Mesenteric fat pad (tissue), 1 donor: Measurements from ENCODE around the gene BRD4. TPM values are rescaled to one million over a fixed set of nuclear protein-coding genes. Genes with fewer than 3 reads are reported as not detected.
"Not testable (repeated sequence)": the region's sequence is repeated elsewhere in the genome, so short reads cannot be mapped to it uniquely, and the experiment has no call there.

Experiments
- DNase-seq: peaks from one replicate; pipeline ENCODE4 v3.0.0-alpha.2; 2020; ENCODE audit warnings: low spot score
- long read RNA-seq: library from polyadenylated mRNA; unstranded; transcript quantifications from one replicate; pipeline ENCODE4 v2.0.0, GENCODE V29; 2020
- total RNA-seq: library from RNA; stranded (reverse); fragmentation: NEBNext Ultra II Directional; extraction: Animal tissue kit (Norgen Biotek cat#: 25700); gene quantifications from one replicate; pipeline ENCODE4 v1.2.1, GENCODE V29; 2021
- donor health status: DM: yes; HTN: yes; CAD: no.

Gene BRD4
- 96.3 TPM for total RNA-seq
- long read RNA-seq, partial matches to known transcripts: 13 of 36 reads
- long read RNA-seq, other reads (novel, unspliced or antisense): 21 of 36 reads

- DNase-seq: peak; percentile 94
Observed at GRCh38 chr19:15332311-15332996, at the start of gene BRD4. Gene BRD4 (minus strand): TSS chr19:15332539. CDS start chr19:15273099, 59,440 bp downstream.

DNA sequence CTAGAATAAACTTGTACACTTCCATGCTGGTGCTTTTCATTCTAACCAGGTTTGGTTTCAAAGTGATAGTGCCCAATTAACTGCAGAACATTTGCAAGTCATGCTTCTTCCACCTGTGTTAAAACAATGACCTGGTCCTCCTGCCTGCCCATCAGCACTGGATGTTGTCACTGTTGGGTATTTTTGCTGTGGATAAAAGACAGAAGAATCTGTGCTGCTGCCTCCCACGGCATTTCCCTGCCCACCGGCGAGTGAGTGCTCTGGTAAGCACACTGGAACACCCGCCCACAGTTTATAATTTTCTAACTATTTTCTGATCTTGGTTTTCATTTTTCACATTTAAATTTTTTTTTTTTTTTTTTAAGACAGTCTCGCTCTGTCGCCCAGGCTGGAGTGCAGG, 49.5 kb upstream of the BRD4 start:
- no peak for DNase-seq

DNA sequence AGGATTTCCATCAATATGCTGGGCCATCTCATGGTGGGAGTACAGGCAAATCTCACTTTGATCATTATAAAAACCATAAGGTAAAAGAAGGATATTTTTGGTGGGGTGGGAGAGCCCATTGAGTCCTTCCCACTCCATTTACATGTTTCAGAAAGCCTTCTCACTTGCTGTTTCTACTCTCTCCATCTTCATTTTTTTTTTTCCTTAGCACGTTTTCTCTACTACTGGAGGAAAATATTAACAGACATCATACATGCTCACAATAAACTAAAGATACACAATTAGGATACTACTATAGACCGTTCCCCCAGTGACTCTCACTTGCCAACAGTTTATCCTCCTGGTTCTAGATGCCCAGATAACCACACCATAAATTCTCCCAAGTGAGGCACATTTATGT, 49.1 kb upstream of the BRD4 start:
- DNase-seq: no peak

- DNase-seq: no peak
Observed at GRCh38 chr19:15379999-15380647, 47.8 kb upstream of the BRD4 start.

DNA sequence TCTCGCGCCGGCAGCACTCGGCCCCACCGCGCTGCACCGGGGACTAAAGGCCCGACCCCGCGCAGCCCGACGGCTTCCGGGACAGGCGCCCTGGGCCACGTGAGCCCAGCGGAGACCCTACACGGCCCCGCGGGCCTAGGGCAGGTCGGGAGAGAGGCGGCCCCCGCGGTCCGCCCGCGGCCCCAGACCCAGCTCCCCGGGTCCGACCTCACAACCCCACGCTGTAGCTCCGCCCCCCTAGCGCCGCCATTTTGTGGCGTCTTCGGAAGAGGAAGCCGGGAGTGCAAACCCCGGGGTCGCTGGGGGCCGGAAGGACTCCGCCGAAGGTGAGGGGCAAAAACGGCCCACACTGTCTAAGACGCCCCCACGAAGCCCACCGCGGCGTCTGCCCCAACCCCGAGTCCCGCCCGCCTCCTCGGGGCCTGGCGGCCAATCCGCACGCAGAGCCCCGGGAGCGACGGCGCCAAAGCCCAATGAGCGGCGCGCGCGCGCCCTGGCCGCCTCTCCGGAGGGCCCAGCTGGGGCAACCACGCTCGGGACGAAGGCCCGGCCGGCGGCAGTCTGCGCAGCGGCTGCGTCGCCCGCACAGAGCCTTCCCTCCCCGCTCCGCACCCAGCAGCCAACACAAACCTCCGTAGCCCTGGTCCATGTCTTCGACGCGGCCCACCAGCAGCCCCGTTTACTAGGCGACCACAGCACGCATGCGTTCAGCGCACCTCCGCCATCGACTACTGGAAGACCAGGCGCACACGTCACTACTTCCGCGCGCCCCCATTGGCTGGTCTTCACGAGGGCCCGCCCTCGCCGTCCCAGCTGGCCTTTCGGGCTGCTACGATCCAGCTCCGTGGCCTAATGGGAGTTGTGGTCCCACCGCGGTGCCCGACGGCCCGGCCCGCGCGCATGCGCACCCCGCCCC, 47.0 kb upstream of the BRD4 start, which contains the start of gene AKAP8:
TSS of gene AKAP8 (minus strand) at position 705 of the 916 bp plus-strand sequence. CDS start at position 649, 56 bp downstream.
- DNase-seq: peak; percentile 99

GRCh38 chr19:15378534-15379082, 46.3 kb upstream of the BRD4 start:
- DNase-seq: no peak

- DNase-seq: no peak
Observed at GRCh38 chr19:15374796-15375440, 42.6 kb upstream of the BRD4 start.

GRCh38 chr19:15374105-15374651, 41.8 kb upstream of the BRD4 start:
- no peak for DNase-seq

DNA sequence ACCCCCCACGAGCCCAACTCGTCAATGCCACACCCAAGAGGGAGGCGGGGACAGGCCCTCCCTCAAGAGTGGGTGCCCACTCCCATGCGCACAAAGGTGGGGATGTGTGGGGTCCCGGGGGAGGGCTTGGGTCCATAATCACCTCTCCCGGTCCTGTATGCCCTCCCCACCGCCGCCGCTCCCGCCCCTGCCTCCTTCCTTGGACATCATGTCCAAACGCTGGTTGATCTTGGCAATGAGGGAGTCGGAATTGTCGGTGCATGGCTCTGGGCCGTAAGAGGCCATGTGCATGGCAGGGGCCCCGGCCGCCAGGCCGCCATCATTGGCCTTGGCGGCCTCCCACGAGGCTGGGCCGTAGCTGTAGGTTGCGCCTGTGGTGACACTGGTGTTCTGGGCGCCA, 41.3 kb upstream of the BRD4 start:
- DNase-seq: no peak

- DNase-seq: no peak
Observed at GRCh38 chr19:15372891-15373301, 40.6 kb upstream of the BRD4 start.

- no peak for DNase-seq
Observed at GRCh38 chr19:15372470-15372869, 40.1 kb upstream of the BRD4 start.

DNA sequence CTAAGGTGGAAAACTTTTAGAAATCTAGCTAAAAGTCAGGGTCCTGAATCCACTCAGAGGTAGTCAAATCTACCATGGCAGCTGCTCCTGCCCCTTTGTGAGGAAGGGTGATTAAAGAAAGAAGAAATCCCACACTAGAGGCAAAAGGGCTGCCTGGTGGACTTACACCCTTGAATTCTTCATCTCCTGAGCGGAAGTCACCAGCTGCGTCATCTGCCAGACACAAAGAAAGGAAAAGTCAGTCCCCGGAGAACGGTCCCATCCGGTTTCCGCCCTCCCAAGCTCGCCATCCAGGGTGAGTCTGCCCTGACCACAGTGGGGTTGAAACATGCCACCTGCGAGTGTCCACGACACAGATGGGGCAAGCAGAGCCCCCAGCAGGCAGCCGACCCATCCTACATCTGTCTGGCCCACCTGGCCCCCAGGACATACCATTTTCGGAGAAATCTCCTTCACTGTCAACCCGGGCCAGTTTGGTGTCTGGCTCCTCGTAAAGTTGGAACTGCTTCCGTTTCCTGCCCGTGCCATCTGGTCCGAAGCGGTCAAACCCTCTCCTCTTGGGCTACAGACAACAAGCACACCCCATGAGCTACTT, 39.5 kb upstream of the BRD4 start:
- no peak for DNase-seq

DNA sequence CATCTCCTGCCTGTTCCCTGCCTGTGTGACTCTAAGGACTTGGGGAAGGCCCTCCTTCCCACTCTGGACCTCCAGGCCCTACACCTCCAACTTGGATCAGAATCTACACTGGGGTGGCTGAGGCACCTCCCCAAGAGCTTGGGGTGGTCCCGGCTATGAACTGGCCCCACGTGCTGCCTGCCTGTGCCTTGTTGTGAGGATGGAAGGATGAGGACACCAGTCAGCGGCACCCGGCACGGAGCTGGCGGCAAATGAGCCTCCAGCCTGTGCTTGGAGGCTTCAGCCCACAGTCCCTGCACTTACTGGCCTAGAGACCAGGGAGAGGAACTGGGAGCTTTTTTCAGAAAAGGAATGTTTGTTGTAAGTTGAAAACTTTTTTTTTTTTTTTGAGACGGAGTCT, 38.8 kb upstream of the BRD4 start:
- no peak for DNase-seq

- DNase-seq: no peak
Observed at GRCh38 chr19:15369594-15369891, 37.2 kb upstream of the BRD4 start.

GRCh38 chr19:15368798-15369593, 36.7 kb upstream of the BRD4 start:
- no peak for DNase-seq

GRCh38 chr19:15368051-15368632, 35.8 kb upstream of the BRD4 start:
- DNase-seq: no peak

DNA sequence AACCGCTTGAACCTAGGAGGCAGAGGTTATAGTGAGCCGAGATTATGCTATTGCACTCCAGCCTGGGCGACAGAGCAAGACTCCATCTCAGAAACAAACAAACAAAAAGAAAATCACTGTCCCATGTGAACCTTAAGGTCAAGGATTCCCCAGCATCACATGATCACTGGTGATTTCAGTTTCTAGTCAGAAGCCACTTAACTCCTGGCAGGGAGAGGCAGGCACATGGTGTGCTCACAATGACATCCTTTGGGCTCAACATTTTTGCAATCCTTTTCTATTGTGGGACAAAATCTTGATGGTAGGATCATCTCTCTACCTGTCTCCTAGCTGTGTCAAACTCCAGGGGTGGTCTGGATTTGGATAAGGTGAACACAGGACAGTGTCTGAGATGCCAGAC, 35.1 kb upstream of the BRD4 start:
- no peak for DNase-seq

- DNase-seq: no peak
Observed at GRCh38 chr19:15365264-15365663, 32.9 kb upstream of the BRD4 start.

GRCh38 chr19:15363791-15364190, 31.5 kb upstream of the BRD4 start:
- DNase-seq: not testable (repeated sequence)
